Trophoblast cell (in vitro differentiated cells and primary cell): ENCODE data around the gene ZIC4.

ENCODE experiments used
- DNase-seq, 2 donors: peaks; one replicate each; pipeline ENCODE4 v3.0.0-alpha.2; 2016
- H2AFZ ChIP-seq: 2 replicates; pipeline ENCODE4 v1.6.1; 2013; ENCODE audit warnings: low read length, moderate library complexity, mild to moderate bottlenecking; ENCODE audit not compliant: insufficient read depth, poor library complexity
- H2AK5ac ChIP-seq: 2 replicates; pipeline ENCODE4 v1.6.1; 2013; ENCODE audit warnings: mild to moderate bottlenecking, low read length
- H2BK120ac ChIP-seq: 2 replicates; pipeline ENCODE4 v1.6.1; 2013; ENCODE audit warnings: low read length, mild to moderate bottlenecking, moderate library complexity; ENCODE audit not compliant: insufficient read depth, poor library complexity
- H2BK12ac ChIP-seq: 2 replicates; pipeline ENCODE4 v1.6.1; 2013; ENCODE audit warnings: mild to moderate bottlenecking, low read length, moderate library complexity
- H2BK5ac ChIP-seq: 2 replicates; pipeline ENCODE4 v1.6.1; 2013; ENCODE audit warnings: low read length, low read depth, moderate library complexity, mild to moderate bottlenecking; ENCODE audit not compliant: poor library complexity
- H3K14ac ChIP-seq: 2 replicates; pipeline ENCODE4 v1.6.1; 2013; ENCODE audit warnings: mild to moderate bottlenecking, low read length
- H3K18ac ChIP-seq: 2 replicates; pipeline ENCODE4 v1.6.1; 2013; ENCODE audit warnings: mild to moderate bottlenecking, low read length
- H3K23ac ChIP-seq: 2 replicates; pipeline ENCODE4 v1.6.1; 2013; ENCODE audit warnings: low read length
- H3K27ac ChIP-seq: 2 replicates; pipeline ENCODE4 v1.5.1; 2013; ENCODE audit warnings: low read depth, mild to moderate bottlenecking, inconsistent platforms, low read length, moderate library complexity
- H3K27me3 ChIP-seq: 2 replicates; pipeline ENCODE4 v1.6.1; 2013; ENCODE audit warnings: inconsistent platforms, mild to moderate bottlenecking, low read length, moderate library complexity; ENCODE audit not compliant: insufficient read depth
- H3K36me3 ChIP-seq, 2 experiments: 1 replicate in 1 of 2; 2 replicates in 1 of 2; pipeline ENCODE4 v1.6.1; 2013; ENCODE audit warnings: low read length in 2 of 2, mild to moderate bottlenecking in 2 of 2, moderate library complexity in 1 of 2; ENCODE audit not compliant: insufficient read depth in 2 of 2, control insufficient read depth in 1 of 2
- H3K4ac ChIP-seq: 2 replicates; pipeline ENCODE4 v1.6.1; 2013; ENCODE audit warnings: low read depth, mild to moderate bottlenecking, low read length, moderate library complexity
- H3K4me1 ChIP-seq, 2 experiments: 1 replicate in 1 of 2; 2 replicates in 1 of 2; pipeline ENCODE4 v1.6.1; 2013; ENCODE audit warnings: low read length in 2 of 2, mild to moderate bottlenecking in 2 of 2, moderate library complexity in 1 of 2; ENCODE audit not compliant: insufficient read depth in 2 of 2, control insufficient read depth in 1 of 2
- H3K4me2 ChIP-seq: 2 replicates; pipeline ENCODE4 v1.6.1; 2013; ENCODE audit warnings: inconsistent platforms, mild to moderate bottlenecking, low read length, moderate library complexity
- H3K4me3 ChIP-seq: 2 replicates; pipeline ENCODE4 v1.5.1; 2013; ENCODE audit warnings: mild to moderate bottlenecking, low read depth, low read length, inconsistent platforms
- H3K79me1 ChIP-seq: one replicate; pipeline ENCODE4 v1.6.1; 2013; ENCODE audit warnings: low read length
- H3K79me2 ChIP-seq: 2 replicates; pipeline ENCODE4 v1.6.1; 2013; ENCODE audit warnings: low read length, mild to moderate bottlenecking; ENCODE audit not compliant: control insufficient read depth, insufficient read depth, poor library complexity
- H3K9ac ChIP-seq: 2 replicates; pipeline ENCODE4 v1.6.1; 2013; ENCODE audit warnings: mild to moderate bottlenecking, low read length
- H3K9me3 ChIP-seq: 2 replicates; pipeline ENCODE4 v1.6.1; 2013; ENCODE audit warnings: low read depth, mild to moderate bottlenecking, control low read depth, inconsistent platforms, low read length; ENCODE audit not compliant: insufficient read depth
- H4K12ac ChIP-seq: 2 replicates; pipeline ENCODE4 v1.6.1; 2013; ENCODE audit warnings: low read depth, mild to moderate bottlenecking, low read length, moderate library complexity
- H4K8ac ChIP-seq: 2 replicates; pipeline ENCODE4 v1.6.1; 2013; ENCODE audit warnings: low read depth, mild to moderate bottlenecking, low read length, moderate library complexity
- H4K91ac ChIP-seq: one replicate; pipeline ENCODE4 v1.6.1; 2013; ENCODE audit warnings: low read depth, mild to moderate bottlenecking, low read length, moderate library complexity
- WGBS: extraction: QIAGEN DNeasy Blood & Tissue Kit; methylation state at CpG from one replicate; pipeline ENCODE4 v1.1.7; 2013; ENCODE audit warnings: missing lambda C conversion rate; ENCODE audit not compliant: insufficient read length, insufficient coverage; ENCODE audit errors: extremely low coverage; 5-methylcytosine and 5-hydroxymethylcytosine counted together

Gene ZIC4

DNA sequence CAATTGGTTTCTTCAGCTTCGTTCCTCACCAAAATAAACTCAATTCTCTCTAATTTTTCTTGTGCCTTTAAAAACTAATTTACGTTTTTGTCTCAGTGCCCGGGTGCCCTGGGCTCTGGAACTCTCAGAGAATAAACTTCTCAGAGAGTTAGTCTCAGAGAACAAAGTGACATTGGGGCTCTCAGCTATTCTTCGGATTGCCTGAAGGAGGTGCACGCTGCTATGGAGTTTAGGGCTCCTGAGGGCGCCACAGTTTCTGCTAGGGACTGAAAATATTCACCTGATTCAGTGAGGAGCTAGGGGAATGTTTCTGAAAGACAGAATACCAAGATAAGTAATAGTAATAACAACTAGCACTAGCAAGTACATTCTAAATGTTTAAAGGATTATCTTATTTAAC, 22.7 kb downstream of the ZIC4 start:
- H2BK12ac ChIP-seq, result no peak overlapping the region
- H2AFZ ChIP-seq, result no peak overlapping the region
- no peak overlapping the region for H3K4me2 ChIP-seq
- no peaks in the 10 kb centered on the region for H3K9me3 ChIP-seq
- WGBS, result no CpG with 5 or more reads among the region's 6 CpGs
- H3K27me3 ChIP-seq, result peaks cover 55% of the 10 kb centered on the region
- H4K8ac ChIP-seq, result no peak overlapping the region
- H3K4me3 ChIP-seq, result no peak overlapping the region
- H3K27ac ChIP-seq, result no peak overlapping the region
- H3K14ac ChIP-seq, result no peak overlapping the region
- no peaks in the 10 kb centered on the region for H3K36me3 ChIP-seq
- H3K18ac ChIP-seq, result no peak overlapping the region
- H3K4me1 ChIP-seq, result no peaks in the 10 kb centered on the region
- H4K12ac ChIP-seq, result no peak overlapping the region
- no peak overlapping the region for H3K23ac ChIP-seq
- no peak overlapping the region for H3K4ac ChIP-seq
- DNase-seq, result no peak
- H3K9ac ChIP-seq, result no peak overlapping the region
- no peaks in the 10 kb centered on the region for H3K79me1 ChIP-seq
- H2AK5ac ChIP-seq, result no peak overlapping the region
- H3K79me2 ChIP-seq, result no peaks in the 10 kb centered on the region
- H2BK120ac ChIP-seq, result no peak overlapping the region
- H4K91ac ChIP-seq, result no peak overlapping the region
- H2BK5ac ChIP-seq, result no peak overlapping the region

DNA sequence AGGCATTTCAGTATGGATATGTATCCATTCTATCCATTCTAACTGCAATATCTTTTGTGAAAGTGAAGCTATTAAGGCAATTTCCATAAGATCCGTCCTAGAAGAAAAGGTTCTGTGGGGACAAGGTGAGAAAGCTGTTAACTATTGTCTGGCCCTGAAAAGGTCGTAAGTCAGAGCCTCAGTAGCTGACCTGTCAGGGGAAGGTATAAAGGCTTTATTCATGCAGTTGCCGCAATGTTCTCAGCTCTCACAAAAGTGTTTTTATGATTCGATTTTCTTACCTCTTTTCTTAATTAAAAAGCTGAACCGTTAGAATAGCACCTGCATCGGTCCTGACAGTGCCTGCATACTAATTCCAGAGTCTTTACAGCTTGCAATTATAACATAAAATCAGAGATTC, 24.7 kb downstream of the ZIC4 start:
- no peak overlapping the region for H4K12ac ChIP-seq
- no peak overlapping the region for H3K4me3 ChIP-seq
- no peak for DNase-seq
- no peak overlapping the region for H3K23ac ChIP-seq
- H3K9me3 ChIP-seq, result peaks cover 4% of the 10 kb centered on the region
- H3K14ac ChIP-seq, result no peak overlapping the region
- no CpG with 5 or more reads among the region's 6 CpGs for WGBS
- no peak overlapping the region for H3K27ac ChIP-seq
- H4K91ac ChIP-seq, result no peak overlapping the region
- no peak overlapping the region for H2BK5ac ChIP-seq
- no peak overlapping the region for H3K9ac ChIP-seq
- H3K18ac ChIP-seq, result no peak overlapping the region
- peaks cover 2 to 4% of the 10 kb centered on the region in 2 experiments for H3K4me1 ChIP-seq
- no peak overlapping the region for H2AK5ac ChIP-seq
- no peak overlapping the region for H3K4ac ChIP-seq
- no peak overlapping the region for H2AFZ ChIP-seq
- no peak overlapping the region for H4K8ac ChIP-seq
- H3K79me1 ChIP-seq, result no peaks in the 10 kb centered on the region
- no peak overlapping the region for H2BK12ac ChIP-seq
- no peak overlapping the region for H3K4me2 ChIP-seq
- no peaks in the 10 kb centered on the region for H3K36me3 ChIP-seq
- H2BK120ac ChIP-seq, result no peak overlapping the region
- H3K79me2 ChIP-seq, result no peaks in the 10 kb centered on the region
- H3K27me3 ChIP-seq, result peaks cover 50% of the 10 kb centered on the region

DNA sequence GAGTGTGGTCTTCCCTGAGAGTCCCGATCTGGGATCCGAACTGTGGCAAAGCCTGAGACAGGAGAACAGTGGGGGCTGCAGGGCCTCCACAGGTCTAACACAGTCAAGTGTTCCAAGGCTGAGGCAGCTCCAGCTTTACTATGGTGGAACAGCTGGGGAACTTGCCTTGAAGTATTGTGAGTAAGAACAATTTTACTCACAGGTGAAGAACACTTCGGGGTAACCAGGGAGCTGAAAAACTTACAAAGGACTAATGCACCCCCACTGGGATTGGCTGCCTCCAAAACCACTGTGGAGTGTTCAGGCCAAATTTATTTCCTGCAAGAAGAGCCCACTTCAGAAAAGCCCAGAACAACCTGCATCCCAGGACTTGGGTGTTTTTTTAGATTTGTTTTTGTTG, 25.4 kb downstream of the ZIC4 start:
- H2AFZ ChIP-seq, result no peak overlapping the region
- no peak overlapping the region for H3K14ac ChIP-seq
- H3K79me1 ChIP-seq, result no peaks in the 10 kb centered on the region
- no peak overlapping the region for H3K9ac ChIP-seq
- no peak overlapping the region for H2BK5ac ChIP-seq
- peaks cover 2 to 4% of the 10 kb centered on the region in 2 experiments for H3K4me1 ChIP-seq
- no peak overlapping the region for H3K18ac ChIP-seq
- H3K36me3 ChIP-seq, result no peaks in the 10 kb centered on the region
- H4K8ac ChIP-seq, result no peak overlapping the region
- DNase-seq, result no peak
- no CpG with 5 or more reads among the region's 3 CpGs for WGBS
- H3K4ac ChIP-seq, result no peak overlapping the region
- no peak overlapping the region for H2BK12ac ChIP-seq
- H3K79me2 ChIP-seq, result no peaks in the 10 kb centered on the region
- peaks cover 4% of the 10 kb centered on the region for H3K9me3 ChIP-seq
- H2AK5ac ChIP-seq, result no peak overlapping the region
- peaks cover 47% of the 10 kb centered on the region for H3K27me3 ChIP-seq
- H3K23ac ChIP-seq, result no peak overlapping the region
- H2BK120ac ChIP-seq, result no peak overlapping the region
- H3K4me2 ChIP-seq, result no peak overlapping the region
- no peak overlapping the region for H4K12ac ChIP-seq
- H3K27ac ChIP-seq, result no peak overlapping the region
- no peak overlapping the region for H4K91ac ChIP-seq
- H3K4me3 ChIP-seq, result no peak overlapping the region

DNA sequence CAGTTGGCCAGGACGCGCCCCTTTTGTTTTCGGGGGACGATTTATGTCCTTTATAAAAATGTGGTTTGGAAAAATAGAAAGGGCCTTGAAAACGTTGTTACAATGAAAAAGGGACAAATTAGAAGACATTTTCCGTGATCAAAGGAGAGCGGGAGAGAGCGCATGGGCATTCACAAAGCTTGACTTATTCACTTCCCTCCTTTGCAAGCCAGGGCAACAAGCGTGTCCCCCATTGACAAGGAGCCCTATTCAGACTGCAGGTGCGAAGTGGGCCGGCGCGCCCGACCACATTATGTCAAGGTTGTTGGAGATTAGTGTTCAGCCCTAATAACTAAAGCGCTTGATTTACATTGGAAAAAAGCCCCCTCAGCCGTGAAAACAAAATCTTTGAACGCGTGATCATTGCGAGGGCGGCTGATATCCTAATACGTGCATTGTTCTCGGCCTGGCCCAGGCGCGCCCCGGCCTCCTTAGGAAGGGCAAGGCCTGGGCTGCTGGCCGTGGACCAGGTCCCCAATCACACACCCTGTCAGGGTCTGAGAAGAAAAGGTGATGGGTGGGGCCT, 25.9 kb downstream of the ZIC4 start:
- Histone ChIP-seq H3K14ac (no peak overlapping the region), H3K79me1 (no peaks in the 10 kb centered on the region), H2AK5ac (no peak overlapping the region), H2BK5ac (no peak overlapping the region), H3K4me1 (peaks cover 2 to 4% of the 10 kb centered on the region in 2 experiments), H4K8ac (no peak overlapping the region), H3K36me3 (no peaks in the 10 kb centered on the region), H4K12ac (no peak overlapping the region), H3K18ac (no peak overlapping the region), H2BK12ac (no peak overlapping the region), H3K9me3 (peaks cover 4% of the 10 kb centered on the region), H3K4ac (no peak overlapping the region), H3K4me2 (no peak overlapping the region), H3K27me3 (peaks cover 46% of the 10 kb centered on the region), H3K9ac (no peak overlapping the region), H2AFZ (no peak overlapping the region), H2BK120ac (no peak overlapping the region), H4K91ac (no peak overlapping the region), H3K79me2 (no peaks in the 10 kb centered on the region), H3K4me3 (no peak overlapping the region), H3K23ac (no peak overlapping the region), H3K27ac (no peak overlapping the region)
- no CpG with 5 or more reads among the region's 26 CpGs for WGBS
- no peak for DNase-seq
